Measurements from ENCODE around the gene PRAC1.

Gene PRAC1

GRCh38 chr17:48692049-48692448, 30.3 kb downstream of the PRAC1 start:
- DNase-seq, result no peak

- DNase-seq, result no peak
Observed at GRCh38 chr17:48690655-48691054, 31.7 kb downstream of the PRAC1 start.

GRCh38 chr17:48681609-48682008, 40.7 kb downstream of the PRAC1 start:
- no peak for DNase-seq

- no peak for DNase-seq
Observed at GRCh38 chr17:48679385-48680096, 42.8 kb downstream of the PRAC1 start.

GRCh38 chr17:48678141-48678971, 44.0 kb downstream of the PRAC1 start:
- peak; percentile 51 for DNase-seq

GRCh38 chr17:48676963-48677558, 45.3 kb downstream of the PRAC1 start:
- no peak for DNase-seq

- DNase-seq, result no peak
Observed at GRCh38 chr17:48672340-48672739, 50.0 kb downstream of the PRAC1 start.

Data from hematopoietic multipotent progenitor cell treated with erythropoietin and hydrocortisone succinate and interleukin-3 and kit ligand, for 8 days (in vitro differentiated cells).